Measurements from ENCODE around the gene ZNF827. TPM values are rescaled to one million over a fixed set of nuclear protein-coding genes. Genes with fewer than 3 reads are reported as not detected.

The ZNF827 gene
- total RNA-seq, 1 experiment from 2014 or later, result 19.1 TPM

DNA sequence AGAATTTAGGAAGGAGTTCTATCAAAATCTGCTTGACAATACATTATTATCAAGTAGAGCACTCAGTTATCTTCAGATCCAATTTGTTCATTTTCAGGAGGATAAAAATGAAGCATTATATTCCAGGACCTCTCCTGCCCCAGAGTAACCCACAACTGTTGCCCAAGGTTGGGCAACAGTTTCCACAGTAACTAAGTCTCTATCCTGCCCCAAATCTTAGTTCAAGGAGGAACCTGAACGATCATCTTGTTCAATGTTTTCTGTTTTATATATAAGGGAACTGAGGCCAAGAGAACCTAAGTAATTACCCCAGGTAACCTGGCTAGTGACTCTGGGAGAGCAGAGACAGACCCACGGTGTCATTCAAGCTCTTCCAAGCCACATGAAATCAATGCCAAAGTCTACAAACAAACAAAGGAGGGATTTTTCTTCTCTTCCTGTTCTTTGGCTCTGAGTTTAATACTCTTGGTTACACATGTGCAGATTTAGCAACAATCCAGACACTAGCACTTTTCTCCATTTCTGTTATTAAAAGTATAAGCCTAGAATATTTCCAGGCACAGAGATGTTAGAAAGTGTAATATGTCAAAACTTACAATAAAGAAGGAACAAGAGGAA, 153.1 kb downstream of the ZNF827 start:
- Histone ChIP-seq H2AFZ (ENCODE audit: low read depth, low read length, poor library complexity, severe bottlenecking) (no peak overlapping the region), H3K9me3 (ENCODE audit: control insufficient read depth in 1 of 2, insufficient read depth in 1 of 2, low read depth in 1 of 2, low read length in 2 of 2) (no peaks in the 10 kb centered on the region), H3K4me2 (ENCODE audit: low read length) (no peak overlapping the region), H3K79me2 (ENCODE audit: insufficient read depth, low read length) (no peaks in the 10 kb centered on the region), H3K4me1 (ENCODE audit: control insufficient read depth in 1 of 2, insufficient read depth in 2 of 2, low read length in 2 of 2) (no peaks in the 10 kb centered on the region), H3K9me2 (ENCODE audit: insufficient read depth) (no peaks in the 10 kb centered on the region), H3K4me3 (replicated peaks in 1 of 2; ENCODE audit: low read depth in 1 of 2, low read length in 2 of 2) (no peak overlapping the region), H3K9ac (ENCODE audit: low read length) (no peak overlapping the region), H3K36me3 (ENCODE audit: control insufficient read depth in 1 of 2, insufficient read depth in 2 of 2, low read length in 2 of 2) (no peaks in the 10 kb centered on the region), H4K20me1 (ENCODE audit: insufficient read depth) (no peaks in the 10 kb centered on the region), H3K27ac (ENCODE audit: low read depth, low read length) (no peak overlapping the region), H3K27me3 (ENCODE audit: insufficient read depth, low read length) (no peaks in the 10 kb centered on the region)
- ATAC-seq, result no peak
- POLR2A ChIA-PET, result no interaction called here
- RAD21 ChIA-PET (ENCODE audit: low non-redundant PET in 1 of 2, low total read pairs in 2 of 2, uncharacterized antibody in 2 of 2, unreplicated experiment in 2 of 2), result no interaction called here
- CTCF ChIA-PET, result no interaction called here
- no TSS peak for BruUV-seq (replicated peaks)
- no peak for TF ChIP-seq EZH2 (IDR thresholded peaks at IDR 0.05)
- TF ChIP-seq, protein P1, sequence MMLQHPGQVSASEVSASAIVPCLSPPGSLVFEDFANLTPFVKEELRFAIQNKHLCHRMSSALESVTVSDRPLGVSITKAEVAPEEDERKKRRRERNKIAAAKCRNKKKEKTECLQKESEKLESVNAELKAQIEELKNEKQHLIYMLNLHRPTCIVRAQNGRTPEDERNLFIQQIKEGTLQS (IDR thresholded peaks at IDR 0.05), result no peak
- no peak for TF ChIP-seq CEBPB (IDR thresholded peaks at IDR 0.05; ENCODE audit: low read depth)
- no peak for TF ChIP-seq ELF1 (IDR thresholded peaks at IDR 0.05; ENCODE audit: borderline replicate concordance, low read depth)
- TF ChIP-seq FOSL1 (IDR thresholded peaks at IDR 0.05; ENCODE audit: low read depth), result no peak
- no peak for TF ChIP-seq CBX3 (IDR thresholded peaks at IDR 0.05; ENCODE audit: low read depth)
- no peak for TF ChIP-seq SIN3A (IDR thresholded peaks at IDR 0.05; ENCODE audit: low read depth)
- TF ChIP-seq, protein P2, sequence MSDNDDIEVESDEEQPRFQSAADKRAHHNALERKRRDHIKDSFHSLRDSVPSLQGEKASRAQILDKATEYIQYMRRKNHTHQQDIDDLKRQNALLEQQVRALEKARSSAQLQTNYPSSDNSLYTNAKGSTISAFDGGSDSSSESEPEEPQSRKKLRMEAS (IDR thresholded peaks at IDR 0.05), result no peak
- TF ChIP-seq, protein P3, sequence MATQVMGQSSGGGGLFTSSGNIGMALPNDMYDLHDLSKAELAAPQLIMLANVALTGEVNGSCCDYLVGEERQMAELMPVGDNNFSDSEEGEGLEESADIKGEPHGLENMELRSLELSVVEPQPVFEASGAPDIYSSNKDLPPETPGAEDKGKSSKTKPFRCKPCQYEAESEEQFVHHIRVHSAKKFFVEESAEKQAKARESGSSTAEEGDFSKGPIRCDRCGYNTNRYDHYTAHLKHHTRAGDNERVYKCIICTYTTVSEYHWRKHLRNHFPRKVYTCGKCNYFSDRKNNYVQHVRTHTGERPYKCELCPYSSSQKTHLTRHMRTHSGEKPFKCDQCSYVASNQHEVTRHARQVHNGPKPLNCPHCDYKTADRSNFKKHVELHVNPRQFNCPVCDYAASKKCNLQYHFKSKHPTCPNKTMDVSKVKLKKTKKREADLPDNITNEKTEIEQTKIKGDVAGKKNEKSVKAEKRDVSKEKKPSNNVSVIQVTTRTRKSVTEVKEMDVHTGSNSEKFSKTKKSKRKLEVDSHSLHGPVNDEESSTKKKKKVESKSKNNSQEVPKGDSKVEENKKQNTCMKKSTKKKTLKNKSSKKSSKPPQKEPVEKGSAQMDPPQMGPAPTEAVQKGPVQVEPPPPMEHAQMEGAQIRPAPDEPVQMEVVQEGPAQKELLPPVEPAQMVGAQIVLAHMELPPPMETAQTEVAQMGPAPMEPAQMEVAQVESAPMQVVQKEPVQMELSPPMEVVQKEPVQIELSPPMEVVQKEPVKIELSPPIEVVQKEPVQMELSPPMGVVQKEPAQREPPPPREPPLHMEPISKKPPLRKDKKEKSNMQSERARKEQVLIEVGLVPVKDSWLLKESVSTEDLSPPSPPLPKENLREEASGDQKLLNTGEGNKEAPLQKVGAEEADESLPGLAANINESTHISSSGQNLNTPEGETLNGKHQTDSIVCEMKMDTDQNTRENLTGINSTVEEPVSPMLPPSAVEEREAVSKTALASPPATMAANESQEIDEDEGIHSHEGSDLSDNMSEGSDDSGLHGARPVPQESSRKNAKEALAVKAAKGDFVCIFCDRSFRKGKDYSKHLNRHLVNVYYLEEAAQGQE (IDR thresholded peaks at IDR 0.05; ENCODE audit: low read depth), result no peak
- TF ChIP-seq EZH2phosphoT487 (IDR thresholded peaks at IDR 0.05; ENCODE audit: borderline replicate concordance), result no peak
- TF ChIP-seq, protein P4, sequence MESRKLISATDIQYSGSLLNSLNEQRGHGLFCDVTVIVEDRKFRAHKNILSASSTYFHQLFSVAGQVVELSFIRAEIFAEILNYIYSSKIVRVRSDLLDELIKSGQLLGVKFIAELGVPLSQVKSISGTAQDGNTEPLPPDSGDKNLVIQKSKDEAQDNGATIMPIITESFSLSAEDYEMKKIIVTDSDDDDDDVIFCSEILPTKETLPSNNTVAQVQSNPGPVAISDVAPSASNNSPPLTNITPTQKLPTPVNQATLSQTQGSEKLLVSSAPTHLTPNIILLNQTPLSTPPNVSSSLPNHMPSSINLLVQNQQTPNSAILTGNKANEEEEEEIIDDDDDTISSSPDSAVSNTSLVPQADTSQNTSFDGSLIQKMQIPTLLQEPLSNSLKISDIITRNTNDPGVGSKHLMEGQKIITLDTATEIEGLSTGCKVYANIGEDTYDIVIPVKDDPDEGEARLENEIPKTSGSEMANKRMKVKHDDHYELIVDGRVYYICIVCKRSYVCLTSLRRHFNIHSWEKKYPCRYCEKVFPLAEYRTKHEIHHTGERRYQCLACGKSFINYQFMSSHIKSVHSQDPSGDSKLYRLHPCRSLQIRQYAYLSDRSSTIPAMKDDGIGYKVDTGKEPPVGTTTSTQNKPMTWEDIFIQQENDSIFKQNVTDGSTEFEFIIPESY (IDR thresholded peaks at IDR 0.05; ENCODE audit: extremely low read depth, insufficient replicate concordance, low read length), result no peak
- TF ChIP-seq EGR1 (IDR thresholded peaks at IDR 0.05; ENCODE audit: low read depth), result no peak
- TF ChIP-seq RAD21 (IDR thresholded peaks at IDR 0.05; ENCODE audit: low read depth), result no peak
- no peak for TF ChIP-seq YY1 (IDR thresholded peaks at IDR 0.05; ENCODE audit: extremely low read depth, insufficient replicate concordance, low read depth, low read length)
- no peak for TF ChIP-seq SP1 (IDR thresholded peaks at IDR 0.05; ENCODE audit: low read depth)
- TF ChIP-seq POLR2AphosphoS5 (IDR thresholded peaks at IDR 0.05; ENCODE audit: low read depth, low read length), result no peak
- TF ChIP-seq POLR2A (IDR thresholded peaks at IDR 0.05; ENCODE audit: borderline replicate concordance, extremely low read depth, insufficient read depth, insufficient read length), result no peak
- no peak for DNase-seq (ENCODE audit: low read depth, low spot score)
- intact Hi-C loops (cut with micrococcal nuclease), result no loop called here

Data from HCT116 (cell line).